GM04503 (cell line): ENCODE results near the gene FLAD1.

ENCODE experiments used
- DNase-seq: peaks from one replicate; pipeline ENCODE4 v3.0.0-alpha.2; 2012; ENCODE audit warnings: low read depth

Gene FLAD1

GRCh38 chr1:155004352-155005075 lies 21.4 kb downstream of the FLAD1 start:
- DNase-seq = no peak

- DNase-seq = no peak
Observed at GRCh38 chr1:155005076-155006011, 22.2 kb downstream of the FLAD1 start.

GRCh38 chr1:155006601-155007101 lies 23.5 kb downstream of the FLAD1 start:
- DNase-seq = no peak

GRCh38 chr1:155007251-155007828 lies 24.2 kb downstream of the FLAD1 start:
- DNase-seq = no peak

- no peak for DNase-seq
Observed at GRCh38 chr1:155008015-155008941, 25.1 kb downstream of the FLAD1 start.

GRCh38 chr1:155009221-155009711 lies 26.1 kb downstream of the FLAD1 start:
- no peak for DNase-seq

- DNase-seq = no peak
Observed at GRCh38 chr1:155009742-155010141, 26.6 kb downstream of the FLAD1 start.

GRCh38 chr1:155010211-155010918 lies 27.2 kb downstream of the FLAD1 start:
- DNase-seq = no peak

GRCh38 chr1:155011004-155011416 lies 27.9 kb downstream of the FLAD1 start:
- no peak for DNase-seq

GRCh38 chr1:155011437-155012025 lies 28.4 kb downstream of the FLAD1 start:
- DNase-seq = no peak

GRCh38 chr1:155012026-155012546 lies 28.9 kb downstream of the FLAD1 start:
- no peak for DNase-seq

GRCh38 chr1:155012776-155013602 lies 29.8 kb downstream of the FLAD1 start:
- no peak for DNase-seq

- DNase-seq = no peak
Observed at GRCh38 chr1:155013632-155014031, 30.5 kb downstream of the FLAD1 start.

GRCh38 chr1:155014709-155015508 lies 31.8 kb downstream of the FLAD1 start:
- no peak for DNase-seq

- DNase-seq = no peak
Observed at GRCh38 chr1:155015527-155016230, 32.5 kb downstream of the FLAD1 start.

- DNase-seq = no peak
Observed at GRCh38 chr1:155016231-155016831, 33.2 kb downstream of the FLAD1 start.
